Measurements from ENCODE around the gene GOLGA6L9.
"Not testable (repeated sequence)": the region's sequence is repeated elsewhere in the genome, so short reads cannot be mapped to it uniquely, and the experiment has no call there.

The GOLGA6L9 gene

DNA sequence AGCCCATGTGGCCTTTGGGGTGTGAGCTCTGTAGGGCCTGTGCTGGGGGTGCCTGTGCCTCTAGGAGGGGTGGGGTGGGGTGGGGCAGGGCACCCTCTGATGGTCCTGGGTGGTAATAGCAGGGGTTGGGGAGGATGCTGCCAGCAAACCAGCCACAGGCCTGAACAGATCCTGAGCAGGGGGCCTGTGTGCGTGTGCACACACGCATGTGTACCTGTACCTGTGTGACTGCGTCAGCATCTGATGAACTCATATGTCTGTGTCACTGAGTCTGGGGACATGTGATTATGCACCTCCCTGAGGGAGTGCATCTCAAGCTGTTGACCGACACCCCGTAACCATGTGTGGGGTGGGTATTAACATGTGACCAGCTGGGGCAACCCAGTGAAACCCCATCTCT, 36.0 kb downstream of the GOLGA6L9 start:
- not testable (repeated sequence) for H3K4me3 ChIP-seq (ENCODE audit: low read depth in 1 of 2, low read length in 1 of 2); H3K27ac ChIP-seq; H3K36me3 ChIP-seq; H3K9me3 ChIP-seq; H3K4me1 ChIP-seq (ENCODE audit: control insufficient read depth in 1 of 2, insufficient read depth in 1 of 2, low read depth in 1 of 2, low read length in 1 of 2); H3K27me3 ChIP-seq

DNA sequence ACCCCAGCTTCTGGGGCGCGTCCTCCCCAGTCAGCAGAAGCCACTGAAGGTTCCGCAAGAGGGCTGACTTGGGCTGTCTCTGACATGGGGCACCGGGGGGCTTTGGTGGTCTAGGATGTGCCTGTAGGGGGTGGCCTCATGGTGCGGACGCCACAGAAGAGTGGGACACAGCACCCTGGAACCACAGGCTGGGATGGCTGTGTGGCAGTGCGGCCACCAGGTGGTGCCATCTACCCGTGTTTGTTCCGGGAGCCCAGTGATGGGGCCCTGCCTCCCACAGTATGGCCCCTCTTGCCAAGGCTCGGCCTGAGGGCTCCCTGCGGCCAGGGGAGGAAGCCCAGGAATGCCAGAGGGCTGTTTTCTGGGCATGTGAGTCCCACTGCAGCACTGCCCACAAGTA, 38.6 kb downstream of the GOLGA6L9 start:
- H3K9me3 ChIP-seq; H3K27me3 ChIP-seq; H3K4me1 ChIP-seq (ENCODE audit: control insufficient read depth in 1 of 2, insufficient read depth in 1 of 2, low read depth in 1 of 2, low read length in 1 of 2): not testable (repeated sequence)

DNA sequence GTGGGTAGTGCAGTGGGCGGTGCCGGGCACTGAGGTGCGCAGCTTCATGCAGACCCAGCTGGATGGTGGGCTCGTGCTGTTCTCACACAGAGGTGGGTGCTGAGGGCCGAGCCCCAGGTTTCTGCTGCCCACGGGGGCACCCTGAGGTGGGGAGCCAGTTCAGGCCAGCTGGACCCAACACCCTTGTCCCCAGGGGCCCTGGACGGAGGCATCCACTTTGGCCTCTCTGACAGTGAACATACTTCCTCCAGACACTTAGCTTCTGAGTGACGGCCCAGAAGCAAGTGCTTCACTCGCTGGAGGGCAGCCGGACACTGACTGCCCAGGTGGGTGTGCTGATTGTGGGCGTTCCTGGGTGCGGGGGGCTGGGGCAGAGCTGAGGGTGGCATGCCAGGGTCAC, 39.8 kb downstream of the GOLGA6L9 start:
- H3K36me3 ChIP-seq; H3K27ac ChIP-seq; H3K9me3 ChIP-seq; H3K4me3 ChIP-seq (ENCODE audit: low read depth in 1 of 2, low read length in 1 of 2); H3K27me3 ChIP-seq; H3K4me1 ChIP-seq (ENCODE audit: control insufficient read depth in 1 of 2, insufficient read depth in 1 of 2, low read depth in 1 of 2, low read length in 1 of 2): not testable (repeated sequence)

More for the DNA sequence above, 38.6 kb downstream of the GOLGA6L9 start:
- not testable (repeated sequence) for H3K27ac ChIP-seq; H3K4me3 ChIP-seq (ENCODE audit: low read depth in 1 of 2, low read length in 1 of 2); H3K36me3 ChIP-seq

DNA sequence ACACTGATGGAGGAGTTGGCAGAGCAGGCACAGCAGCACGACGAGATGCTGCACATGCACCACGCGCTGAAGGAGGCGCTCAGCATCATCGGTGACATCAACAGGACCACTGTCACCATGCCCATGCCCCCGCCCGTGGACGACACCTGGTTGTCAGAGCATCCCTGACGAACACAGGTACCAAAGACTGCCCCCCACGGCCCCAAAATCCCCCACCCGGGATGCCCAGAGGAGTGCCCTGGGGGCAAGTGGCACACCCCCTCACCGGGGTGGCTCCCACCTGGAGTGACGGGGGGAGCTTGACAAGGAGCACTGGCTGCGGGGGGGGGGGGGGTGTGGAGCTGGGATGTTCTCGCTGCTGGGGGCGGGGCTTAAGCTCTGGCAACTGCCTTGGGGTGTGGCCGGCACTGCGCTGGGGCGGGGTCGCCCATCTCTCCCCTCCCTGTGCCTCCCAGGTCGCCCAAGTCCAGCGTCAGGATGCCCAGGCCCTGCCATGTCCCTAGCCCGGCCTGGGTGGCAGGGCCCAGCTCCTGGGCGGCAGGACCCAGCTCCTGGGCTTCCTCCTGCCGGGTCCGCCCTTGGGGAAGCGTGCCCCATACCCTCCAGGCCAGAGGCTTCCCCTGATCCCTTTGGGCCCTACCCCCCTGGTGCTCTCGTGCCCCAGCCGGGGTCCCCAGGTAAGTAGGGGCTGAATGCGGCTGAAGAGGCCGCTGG, 42.8 kb downstream of the GOLGA6L9 start:
- not testable (repeated sequence) for H3K27ac ChIP-seq; H3K4me1 ChIP-seq (ENCODE audit: control insufficient read depth in 1 of 2, insufficient read depth in 1 of 2, low read depth in 1 of 2, low read length in 1 of 2); H3K4me3 ChIP-seq (ENCODE audit: low read depth in 1 of 2, low read length in 1 of 2); H3K9me3 ChIP-seq; H3K27me3 ChIP-seq; H3K36me3 ChIP-seq

DNA sequence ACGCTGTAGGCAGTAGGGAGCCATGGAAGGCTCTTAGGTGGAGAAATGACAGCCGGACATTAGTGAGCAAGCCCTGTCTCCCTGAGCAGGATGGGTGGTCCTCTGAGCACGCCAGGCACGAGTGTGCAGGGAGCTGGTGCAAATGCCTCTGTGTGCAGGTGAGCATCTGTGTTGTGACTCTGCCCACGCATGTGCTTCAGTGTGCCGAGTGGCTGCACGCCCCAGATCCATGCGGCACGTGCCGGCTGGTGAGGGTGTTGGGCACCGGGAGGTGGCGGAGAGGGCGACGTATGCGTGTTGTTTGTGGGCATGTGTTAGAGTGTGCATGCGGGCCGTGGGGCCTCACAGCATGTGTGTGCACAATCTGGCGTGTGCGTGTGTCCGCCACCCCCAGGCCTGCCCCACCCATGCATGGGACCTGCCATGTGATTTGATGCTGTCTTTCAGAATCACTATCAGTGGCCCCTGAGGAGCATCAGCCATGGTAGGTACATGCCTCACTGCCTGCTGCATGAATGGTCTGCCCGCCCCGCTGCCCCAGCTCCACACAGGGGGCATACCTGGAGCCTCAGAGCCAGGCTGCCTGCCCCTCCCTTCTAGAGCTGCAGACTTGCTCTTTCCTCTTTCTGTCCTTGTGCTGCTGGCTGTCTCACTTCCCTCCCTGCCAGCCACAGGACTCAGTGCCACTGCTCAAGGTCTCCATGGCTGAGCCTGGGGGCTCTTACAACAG, 45.1 kb downstream of the GOLGA6L9 start:
- not testable (repeated sequence) for H3K4me1 ChIP-seq (ENCODE audit: control insufficient read depth in 1 of 2, insufficient read depth in 1 of 2, low read depth in 1 of 2, low read length in 1 of 2); H3K4me3 ChIP-seq (ENCODE audit: low read depth in 1 of 2, low read length in 1 of 2); H3K9me3 ChIP-seq; H3K27ac ChIP-seq; H3K27me3 ChIP-seq; H3K36me3 ChIP-seq

DNA sequence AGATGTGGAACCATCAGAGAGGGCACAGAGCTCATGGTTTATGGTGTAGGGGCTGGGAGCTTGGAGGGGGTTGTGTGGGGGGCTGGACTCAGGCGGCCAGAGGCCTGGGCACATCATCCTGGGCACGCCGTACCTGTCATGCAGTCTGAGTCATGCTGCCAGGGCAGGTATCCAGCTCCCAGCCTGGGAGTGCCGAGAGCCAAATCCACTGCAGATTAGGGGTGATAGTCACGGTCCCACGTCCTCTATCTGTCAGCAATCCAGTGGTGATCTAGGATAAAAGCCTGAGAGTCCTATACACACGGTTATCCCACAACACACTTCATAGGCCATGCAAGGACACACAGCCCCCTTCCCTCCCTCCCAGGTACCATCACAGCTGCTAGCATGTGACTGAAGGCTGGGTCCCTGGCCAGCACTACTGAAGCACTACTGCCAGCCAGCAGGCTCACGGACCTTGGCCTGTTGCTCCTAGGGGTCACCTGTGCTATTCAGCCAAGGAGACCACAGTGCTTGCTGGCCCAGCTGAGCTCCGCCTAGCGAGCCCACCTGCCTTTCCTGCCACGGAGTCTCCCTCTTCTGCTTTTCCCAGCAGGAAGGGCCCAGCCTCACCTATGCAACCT, 45.8 kb downstream of the GOLGA6L9 start:
- H3K4me3 ChIP-seq (ENCODE audit: low read depth in 1 of 2, low read length in 1 of 2); H3K9me3 ChIP-seq; H3K27me3 ChIP-seq; H3K27ac ChIP-seq; H3K36me3 ChIP-seq; H3K4me1 ChIP-seq (ENCODE audit: control insufficient read depth in 1 of 2, insufficient read depth in 1 of 2, low read depth in 1 of 2, low read length in 1 of 2): not testable (repeated sequence)

DNA sequence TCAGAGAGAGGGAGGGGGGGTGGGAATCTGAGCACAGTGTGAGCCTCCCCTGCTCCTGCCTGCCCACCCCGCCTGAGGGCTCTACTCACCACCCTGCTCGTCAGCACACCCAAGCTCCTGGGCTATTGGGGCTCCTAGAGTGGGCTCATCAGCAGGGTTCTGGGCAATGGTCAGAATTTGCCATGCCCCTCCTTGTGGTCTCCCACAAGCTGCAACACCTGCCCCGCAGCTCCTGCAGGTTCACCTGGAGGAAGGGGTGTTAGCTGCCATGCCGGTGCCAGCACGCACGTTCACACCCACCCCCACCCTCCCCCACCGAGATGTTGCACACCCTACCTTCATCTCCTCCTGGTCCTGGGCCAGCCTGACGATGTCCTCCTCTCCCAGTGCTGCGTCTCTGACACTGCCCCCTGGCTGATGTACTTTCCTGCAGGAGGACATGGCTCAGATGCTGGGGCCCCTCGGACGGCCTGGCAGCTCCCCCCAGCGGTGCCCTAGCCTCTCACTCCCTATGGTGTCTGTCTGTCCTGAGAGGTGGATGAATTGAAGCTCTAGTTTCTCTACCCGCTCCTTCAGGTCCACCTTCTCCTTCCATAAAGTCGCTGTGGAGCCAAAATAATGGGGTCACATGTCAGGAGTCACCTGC, 47.2 kb downstream of the GOLGA6L9 start:
- not testable (repeated sequence) for H3K4me3 ChIP-seq (ENCODE audit: low read depth in 1 of 2, low read length in 1 of 2); H3K27ac ChIP-seq; H3K4me1 ChIP-seq (ENCODE audit: control insufficient read depth in 1 of 2, insufficient read depth in 1 of 2, low read depth in 1 of 2, low read length in 1 of 2); H3K27me3 ChIP-seq; H3K9me3 ChIP-seq; H3K36me3 ChIP-seq

DNA sequence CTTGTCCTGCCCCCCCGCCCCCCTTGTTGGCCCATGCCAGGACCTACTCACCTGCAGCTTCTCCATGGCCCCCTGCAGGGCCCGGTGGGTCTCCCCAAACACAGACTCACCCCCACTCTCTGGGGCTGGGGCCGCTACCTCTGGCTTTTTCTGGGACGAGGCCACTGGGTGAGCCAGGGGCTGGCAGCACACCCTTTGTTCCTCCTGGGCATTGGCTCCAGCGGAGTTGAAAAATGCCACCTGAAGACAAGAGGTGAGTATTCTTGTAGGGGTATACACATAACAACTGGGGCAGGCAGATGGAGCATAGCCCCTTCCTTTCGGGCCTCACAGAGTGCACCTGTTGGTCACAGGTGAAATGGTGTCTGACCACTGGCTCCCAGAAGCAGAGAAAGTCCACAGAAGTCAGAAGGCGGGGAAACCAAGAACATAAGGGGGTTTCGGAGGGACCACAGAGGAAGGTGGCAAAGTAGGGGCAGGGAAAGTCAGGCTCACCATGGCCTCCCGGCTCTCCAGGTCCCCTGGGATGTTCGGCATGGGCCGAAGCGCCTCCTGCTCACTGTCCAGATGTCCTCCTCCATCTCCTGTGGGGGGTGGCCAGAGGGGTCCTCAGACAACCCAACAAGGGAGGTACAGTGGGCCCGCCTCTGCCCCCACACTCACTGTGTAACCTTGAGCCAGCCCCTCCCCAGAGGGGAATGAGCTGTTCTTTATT, 47.9 kb downstream of the GOLGA6L9 start:
- not testable (repeated sequence) for H3K4me3 ChIP-seq (ENCODE audit: low read depth in 1 of 2, low read length in 1 of 2); H3K36me3 ChIP-seq; H3K27ac ChIP-seq; H3K27me3 ChIP-seq; H3K4me1 ChIP-seq (ENCODE audit: control insufficient read depth in 1 of 2, insufficient read depth in 1 of 2, low read depth in 1 of 2, low read length in 1 of 2); H3K9me3 ChIP-seq

Data from neutrophil (primary cell).